ENCODE measurements around the gene MRPL21. TPM values are rescaled to one million over a fixed set of nuclear protein-coding genes. Genes with fewer than 3 reads are reported as not detected.

The MRPL21 gene
- total RNA-seq, 1 donor from 2014 or later: 39.9 TPM

DNA sequence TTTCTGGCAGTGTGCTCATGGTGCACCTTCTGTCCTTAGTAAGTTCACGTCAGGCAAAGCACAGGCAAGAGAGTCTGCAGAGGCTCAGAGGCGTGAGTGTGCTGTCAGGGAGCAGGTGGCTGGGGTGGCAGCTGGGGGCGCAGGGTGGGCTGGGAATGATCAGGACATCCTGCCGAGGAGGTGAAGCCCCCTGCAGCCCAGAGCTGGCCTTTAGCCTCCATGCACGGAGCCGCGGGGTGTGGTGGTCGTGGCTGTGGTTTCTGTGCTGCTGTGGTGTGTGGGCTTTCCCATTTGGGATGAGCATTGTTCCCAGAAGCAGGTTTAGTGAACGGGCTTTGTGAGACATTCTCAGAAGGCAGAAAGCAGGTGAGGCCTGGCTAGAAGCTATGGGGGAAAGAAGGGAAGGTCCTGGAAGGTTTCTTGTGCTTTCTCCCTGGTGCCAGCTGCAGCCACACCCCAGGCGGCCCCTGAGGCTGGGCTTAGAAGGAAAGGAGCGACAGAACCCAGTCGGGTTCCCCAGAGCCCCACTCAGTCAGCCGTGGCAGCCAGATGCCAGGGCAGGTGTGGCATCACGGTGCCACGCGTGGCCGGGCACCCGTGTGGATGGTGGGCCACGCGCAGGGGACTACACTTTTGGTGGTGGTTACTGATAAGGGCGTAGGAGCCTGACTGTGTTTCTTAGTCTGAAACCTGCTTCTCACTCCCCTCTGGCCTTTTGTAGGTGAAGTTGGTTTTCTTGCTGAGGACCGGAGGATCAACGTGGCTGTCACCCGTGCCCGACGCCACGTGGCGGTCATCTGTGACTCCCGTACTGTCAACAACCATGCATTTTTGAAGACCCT lies 32.1 kb upstream of the MRPL21 start:
- DNase-seq (ENCODE audit: low read depth): no peak

DNA sequence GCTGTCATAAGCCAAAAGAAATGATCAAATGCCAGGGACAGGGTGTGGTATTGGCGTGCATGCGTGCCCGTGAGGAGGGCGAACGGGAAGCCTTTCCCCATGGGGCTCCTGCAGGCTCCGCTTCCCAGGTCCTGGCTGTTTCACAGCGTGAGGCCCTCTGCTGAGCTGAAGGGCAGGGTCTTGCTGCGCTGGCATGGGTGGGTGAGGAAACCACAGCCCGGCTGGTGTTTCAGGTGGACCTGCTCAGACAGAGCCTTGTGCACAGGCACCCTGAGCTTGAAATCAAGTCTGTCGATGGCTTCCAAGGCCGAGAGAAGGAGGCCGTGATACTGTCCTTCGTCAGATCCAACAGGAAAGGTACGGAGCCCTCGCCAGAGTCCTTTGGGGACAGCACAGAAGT lies 31.4 kb upstream of the MRPL21 start:
- no peak for DNase-seq (ENCODE audit: low read depth)

DNA sequence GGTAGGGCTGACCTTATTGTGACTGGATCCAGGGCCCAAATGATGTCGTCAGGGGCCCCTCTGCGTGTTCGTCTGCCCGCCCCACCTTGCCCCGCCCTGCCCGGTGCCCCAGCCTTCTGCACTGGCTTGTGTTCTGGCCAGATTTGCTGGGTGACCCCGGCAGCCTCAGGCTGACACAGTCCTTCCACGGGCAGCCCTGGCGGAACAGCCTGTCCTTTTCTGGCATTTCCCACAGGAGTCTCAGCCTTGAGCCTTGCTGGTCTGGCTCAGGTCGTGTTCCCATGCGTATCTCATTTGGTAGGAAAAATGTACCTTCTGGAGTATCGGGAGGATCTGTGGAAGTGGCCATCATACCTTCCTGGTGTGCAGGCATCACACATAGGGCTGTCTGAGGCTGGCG lies 31.0 kb upstream of the MRPL21 start:
- no peak for DNase-seq (ENCODE audit: low read depth)

DNA sequence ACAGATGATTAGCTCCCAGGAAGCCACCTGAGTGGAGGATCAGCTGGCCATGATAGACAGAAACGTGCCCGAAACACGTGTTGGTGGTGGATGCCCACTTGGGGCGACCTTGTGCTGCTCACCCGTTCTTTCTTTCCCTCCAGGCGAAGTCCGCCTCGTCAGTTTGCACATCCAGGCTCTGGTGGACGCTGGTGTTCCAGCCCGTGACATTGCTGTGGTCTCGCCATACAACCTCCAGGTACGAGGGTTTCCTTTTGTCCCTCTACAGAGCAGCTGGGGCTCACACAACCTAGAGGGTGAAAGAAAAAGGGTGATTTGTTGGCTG lies 30.7 kb upstream of the MRPL21 start:
- no peak for DNase-seq (ENCODE audit: low read depth)

DNA sequence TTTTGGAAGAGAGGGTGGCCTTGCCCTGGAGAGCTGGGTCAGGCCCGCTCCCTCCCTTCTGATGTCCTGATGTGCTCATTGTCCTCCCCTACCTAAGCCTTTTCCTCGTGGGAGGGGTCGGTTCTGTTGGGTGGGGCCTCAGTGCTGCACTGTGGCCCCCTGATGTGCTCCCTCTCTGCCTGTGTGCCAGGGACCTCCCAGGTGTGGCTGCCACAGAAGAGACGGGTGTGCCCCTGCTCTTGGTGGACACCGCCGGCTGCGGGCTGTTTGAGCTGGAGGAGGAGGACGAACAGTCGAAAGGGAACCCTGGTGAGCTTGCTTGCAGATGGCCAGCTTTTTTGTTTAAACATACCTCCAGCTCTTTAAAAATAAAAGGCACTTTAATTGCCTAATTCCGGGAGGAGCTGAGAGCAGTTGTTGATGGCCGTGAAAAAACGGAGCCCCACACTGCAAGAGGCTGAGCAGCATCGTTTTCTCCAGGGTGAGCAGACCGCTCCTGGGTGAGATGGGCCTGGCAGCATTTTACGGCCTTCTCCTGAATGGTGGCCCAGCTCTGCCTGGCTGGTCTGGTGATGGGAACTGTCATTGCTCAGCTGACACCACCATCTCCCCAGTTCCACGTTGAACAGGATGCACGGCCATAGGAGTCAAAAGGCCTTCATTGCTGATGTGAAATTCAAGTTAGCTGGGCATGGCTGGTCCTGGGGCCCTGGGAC lies 30.1 kb upstream of the MRPL21 start:
- no peak for DNase-seq (ENCODE audit: low read depth)

DNA sequence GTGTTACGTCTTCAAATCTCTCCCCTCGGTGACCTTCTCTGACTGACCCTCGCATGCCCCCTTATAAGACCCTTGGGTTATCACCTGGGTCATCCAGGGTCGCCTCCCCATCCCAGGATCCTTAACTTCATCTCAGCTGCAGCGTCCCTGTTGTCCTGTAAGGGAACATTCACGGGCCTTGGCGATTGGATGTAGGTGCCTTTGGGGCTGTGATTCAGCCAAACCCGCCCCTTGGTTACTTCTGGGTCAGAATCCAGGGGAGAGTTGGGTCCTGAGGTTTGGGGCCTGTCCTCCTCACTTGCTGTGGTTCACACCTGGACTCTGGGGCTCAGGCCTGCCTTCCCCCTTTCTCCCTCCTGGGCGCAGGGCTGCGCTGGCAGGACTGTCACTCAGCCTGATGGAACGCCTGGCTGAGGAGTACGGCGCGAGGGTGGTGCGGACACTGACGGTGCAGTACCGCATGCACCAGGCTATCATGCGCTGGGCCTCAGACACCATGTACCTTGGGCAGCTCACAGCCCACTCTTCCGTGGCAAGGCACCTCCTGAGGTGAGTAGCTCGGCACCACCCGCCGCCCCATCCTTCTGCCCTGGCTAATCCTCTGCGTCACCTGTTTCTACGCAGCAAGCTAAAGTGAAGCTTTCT lies 29.4 kb upstream of the MRPL21 start:
- no peak for DNase-seq (ENCODE audit: low read depth)

DNA sequence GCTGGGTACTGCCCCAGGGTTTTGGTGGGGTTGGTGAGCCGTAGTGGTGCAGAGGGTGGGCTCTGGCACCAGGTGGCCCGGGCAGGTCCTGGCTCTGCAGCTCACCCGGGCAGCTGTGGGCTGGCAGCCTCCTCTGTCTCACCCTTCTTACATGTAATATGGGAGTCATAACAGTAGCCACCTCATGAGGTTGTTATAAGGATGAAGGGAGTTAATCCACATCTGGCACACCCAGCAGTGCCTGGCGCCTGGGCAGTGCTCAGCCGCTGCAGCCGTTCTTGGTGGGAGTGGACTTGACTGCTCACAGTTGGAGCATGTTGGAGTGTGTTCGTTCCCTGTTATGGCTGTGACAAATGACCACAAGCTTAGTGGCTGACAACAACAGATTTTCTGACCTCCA lies 28.7 kb upstream of the MRPL21 start:
- no peak for DNase-seq (ENCODE audit: low read depth)

DNA sequence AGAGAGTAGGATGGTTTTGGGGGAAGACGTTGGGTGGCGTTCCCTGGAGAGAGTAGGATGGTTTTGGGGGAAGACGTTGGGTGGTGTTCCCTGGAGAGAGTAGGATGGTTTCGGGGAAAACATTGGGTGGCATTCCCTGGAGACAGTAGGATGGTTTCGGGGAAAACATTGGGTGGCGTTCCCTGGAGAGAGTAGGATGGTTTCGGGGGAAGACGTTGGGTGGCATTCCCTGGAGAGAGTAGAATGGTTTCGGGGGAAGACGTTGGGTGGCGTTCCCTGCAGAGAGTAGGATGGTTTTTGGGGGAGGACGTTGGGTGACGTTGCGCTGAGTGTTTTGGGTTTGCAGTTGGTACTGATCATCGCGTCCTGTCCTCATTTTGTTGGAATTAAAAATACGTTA lies 28.3 kb upstream of the MRPL21 start:
- no peak for DNase-seq (ENCODE audit: low read depth)

DNA sequence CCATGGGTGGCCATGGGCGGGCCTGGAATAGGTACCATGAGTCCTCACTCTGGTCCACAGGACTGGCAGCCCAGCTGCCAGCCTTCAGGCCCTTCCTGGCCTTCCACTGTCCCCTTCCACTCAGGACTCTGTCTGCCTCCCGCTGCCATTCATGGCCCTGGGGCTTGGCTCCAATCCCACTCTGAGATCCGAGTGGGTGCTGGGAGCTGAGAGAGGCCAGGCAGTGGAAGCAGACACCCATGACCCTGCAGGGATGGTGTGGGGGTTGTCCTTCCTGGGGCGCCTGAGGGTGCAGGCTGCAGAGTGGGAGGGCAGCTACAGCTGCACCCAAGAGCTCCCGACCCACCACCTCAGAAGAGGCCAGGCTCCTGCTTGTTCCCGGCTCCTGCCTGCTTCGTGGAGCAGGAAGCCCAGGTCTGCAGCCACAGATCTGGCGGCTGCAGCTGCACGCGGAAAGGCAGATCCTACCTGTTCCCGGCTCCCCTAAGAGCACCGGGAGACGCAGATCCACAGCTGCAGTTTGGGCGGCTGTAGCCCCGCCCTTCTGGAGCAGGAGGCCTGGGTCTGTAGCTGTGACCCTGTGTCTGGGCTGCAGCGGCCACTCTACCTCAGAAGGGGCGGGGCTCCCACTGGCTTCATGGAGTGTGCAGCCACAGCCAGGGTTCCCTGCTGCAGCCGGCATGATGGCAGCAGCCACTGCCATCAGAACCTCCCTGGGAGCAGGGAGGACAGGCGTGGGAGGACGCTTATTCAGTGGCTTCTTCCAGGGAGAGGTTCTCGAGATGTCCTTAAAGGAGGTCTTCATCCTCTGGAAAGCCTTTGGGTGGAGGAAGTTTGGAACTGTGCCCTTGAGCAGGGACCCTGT lies 27.6 kb upstream of the MRPL21 start:
- no peak for DNase-seq (ENCODE audit: low read depth)

DNA sequence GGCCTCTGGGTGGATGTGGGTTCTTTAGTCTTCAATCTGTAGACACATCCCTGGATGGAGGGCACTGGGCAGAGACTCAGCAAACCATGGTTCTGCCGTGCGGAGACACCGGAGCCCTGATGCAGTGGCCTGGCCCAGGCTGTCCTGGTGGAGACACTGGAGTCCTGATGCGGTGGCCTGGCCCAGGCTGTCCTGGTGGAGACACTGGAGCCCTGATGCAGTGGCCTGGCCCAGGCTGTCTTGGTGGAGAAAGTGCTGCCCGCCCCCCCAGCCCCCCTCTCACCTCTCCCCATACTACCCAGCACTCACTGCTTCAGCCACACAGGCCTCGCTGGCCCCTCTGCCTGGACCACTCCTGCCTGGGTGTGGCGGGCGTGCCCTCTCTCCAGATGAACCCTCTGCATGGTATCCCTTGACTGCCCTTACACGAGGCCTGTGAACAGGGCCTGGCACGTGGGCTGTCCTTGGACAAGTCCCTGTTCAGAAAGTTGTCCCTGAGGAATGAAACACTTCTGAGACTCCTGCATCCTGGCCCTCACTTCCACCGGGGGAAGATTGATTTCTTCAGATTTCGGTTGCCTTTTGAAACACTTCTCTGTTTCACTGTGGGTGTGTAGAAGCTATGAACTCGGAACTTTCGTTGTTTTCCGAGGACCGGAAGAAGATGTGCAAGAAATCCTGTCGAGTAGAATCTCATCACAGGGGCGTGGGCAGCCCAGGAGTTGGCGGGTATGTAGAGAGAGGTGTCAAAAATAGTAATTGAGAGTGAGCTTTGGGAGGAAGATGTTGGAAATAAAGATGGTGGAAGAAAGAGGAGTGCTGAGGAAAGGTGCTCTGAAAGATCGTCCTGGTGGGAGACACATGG lies 26.3 kb upstream of the MRPL21 start:
- no peak for DNase-seq (ENCODE audit: low read depth)

DNA sequence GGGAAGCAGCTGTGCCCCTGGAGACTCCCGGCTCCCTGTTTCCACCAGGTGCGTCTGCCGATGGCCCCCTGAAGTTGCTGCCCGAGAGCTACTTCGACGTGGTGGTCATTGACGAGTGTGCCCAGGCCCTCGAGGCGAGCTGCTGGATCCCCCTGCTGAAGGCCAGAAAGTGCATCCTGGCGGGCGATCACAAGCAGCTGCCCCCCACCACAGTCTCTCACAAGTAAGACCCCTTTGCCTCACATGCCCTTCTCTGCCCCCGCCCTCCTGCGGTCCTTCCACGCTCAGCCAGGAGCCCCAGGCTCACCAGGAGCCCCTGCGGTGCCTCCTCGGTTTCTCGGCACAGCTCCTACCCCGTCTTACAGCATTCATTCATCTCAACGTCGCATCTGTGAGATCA lies 25.5 kb upstream of the MRPL21 start:
- no peak for DNase-seq (ENCODE audit: low read depth)

DNA sequence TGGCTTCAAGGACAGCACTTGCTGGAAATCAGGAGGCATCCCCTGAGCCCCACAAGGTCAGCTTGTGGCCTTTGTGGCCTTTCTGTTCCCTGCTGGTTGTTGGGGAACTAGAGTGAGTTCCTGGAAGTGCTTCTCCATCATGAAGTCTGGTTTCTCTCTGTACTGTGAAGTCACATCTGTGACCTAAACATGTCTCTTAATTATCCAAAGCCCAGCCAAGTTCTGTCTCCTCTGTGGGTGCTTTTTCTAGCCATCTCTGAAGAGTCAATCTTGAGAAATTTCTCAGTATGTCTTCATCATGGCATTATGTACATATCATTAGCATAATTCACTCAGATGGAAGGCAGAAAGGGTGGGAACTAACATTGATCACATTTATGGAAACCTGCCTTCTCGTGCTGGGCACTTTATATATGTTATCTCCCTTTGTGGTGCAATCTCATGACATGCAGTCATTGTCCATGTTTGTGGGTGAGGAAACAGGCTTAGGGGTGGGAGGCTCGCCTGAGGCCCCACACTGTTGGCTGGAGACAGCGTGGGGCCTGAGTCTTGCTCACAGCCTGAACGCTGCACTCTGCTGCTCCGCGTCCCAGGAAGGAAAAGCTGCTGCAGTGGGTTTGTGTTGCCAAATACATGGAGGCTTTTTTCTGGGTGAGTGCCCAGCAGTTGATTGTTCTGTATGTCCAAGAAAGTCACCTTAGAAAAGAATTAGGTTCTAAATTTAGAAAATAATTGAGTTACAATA lies 24.7 kb upstream of the MRPL21 start:
- DNase-seq (ENCODE audit: low read depth): no peak

DNA sequence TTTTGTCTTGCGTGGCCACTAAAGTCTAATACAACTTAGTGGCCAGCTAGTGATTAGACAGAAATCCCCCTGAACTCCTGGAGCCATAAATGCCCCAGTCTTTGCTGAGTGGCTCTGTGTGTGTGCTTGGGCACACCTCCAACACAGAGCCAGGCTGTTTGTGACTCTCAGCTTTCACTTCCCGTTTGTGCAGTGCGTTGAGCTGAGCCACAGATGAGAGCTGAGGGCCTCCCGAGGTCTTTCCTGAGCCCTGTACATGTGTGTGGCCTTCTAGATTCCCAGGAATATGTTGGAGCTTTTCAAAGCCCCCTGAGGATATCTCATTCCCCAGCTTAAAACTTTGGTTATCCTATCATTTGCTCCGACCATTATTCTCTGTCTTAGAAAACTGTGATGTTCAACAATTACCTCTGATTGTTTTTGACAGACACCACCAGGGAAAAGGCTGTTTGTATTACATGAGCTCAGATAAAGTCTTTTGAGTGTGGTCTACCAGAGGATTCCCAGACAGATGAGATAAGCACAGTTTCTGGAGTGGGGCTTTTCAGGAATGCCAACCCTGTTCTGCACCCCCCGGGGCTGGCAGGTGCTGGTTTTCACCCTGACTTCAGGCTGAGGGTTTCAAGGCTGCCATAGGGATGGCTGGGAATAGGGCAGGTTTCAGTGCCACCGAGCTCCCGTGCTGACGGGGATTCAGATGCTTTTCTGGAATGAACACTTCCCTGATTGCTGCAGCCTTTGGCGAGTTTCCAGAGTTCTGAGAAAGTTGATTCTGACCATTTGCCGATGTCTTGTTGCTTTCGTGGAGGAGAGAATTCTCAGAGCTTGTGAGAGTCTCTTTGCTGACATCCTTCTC lies 23.9 kb upstream of the MRPL21 start:
- peak; percentile 35 for DNase-seq (ENCODE audit: low read depth)

DNA sequence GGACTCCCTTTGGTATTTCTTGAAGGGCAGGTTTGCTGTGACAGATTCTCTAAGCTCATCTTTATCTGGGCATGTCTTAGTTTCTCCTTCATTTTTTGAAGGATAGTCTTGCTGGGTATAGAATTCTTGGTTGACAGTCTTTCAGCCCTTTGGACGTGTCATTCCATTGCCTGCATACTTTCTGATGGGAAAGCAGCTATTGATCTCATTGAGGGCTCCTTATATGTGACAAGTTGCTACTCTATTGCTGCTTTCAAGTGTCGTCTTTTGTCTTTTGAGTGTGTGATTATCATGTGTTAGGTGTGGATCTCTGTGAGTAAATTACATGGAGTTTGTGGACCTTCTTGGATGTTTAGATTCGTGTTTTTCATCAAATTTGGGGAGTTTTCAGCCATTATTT lies 22.0 kb upstream of the MRPL21 start:
- no peak for DNase-seq (ENCODE audit: low read depth)

DNA sequence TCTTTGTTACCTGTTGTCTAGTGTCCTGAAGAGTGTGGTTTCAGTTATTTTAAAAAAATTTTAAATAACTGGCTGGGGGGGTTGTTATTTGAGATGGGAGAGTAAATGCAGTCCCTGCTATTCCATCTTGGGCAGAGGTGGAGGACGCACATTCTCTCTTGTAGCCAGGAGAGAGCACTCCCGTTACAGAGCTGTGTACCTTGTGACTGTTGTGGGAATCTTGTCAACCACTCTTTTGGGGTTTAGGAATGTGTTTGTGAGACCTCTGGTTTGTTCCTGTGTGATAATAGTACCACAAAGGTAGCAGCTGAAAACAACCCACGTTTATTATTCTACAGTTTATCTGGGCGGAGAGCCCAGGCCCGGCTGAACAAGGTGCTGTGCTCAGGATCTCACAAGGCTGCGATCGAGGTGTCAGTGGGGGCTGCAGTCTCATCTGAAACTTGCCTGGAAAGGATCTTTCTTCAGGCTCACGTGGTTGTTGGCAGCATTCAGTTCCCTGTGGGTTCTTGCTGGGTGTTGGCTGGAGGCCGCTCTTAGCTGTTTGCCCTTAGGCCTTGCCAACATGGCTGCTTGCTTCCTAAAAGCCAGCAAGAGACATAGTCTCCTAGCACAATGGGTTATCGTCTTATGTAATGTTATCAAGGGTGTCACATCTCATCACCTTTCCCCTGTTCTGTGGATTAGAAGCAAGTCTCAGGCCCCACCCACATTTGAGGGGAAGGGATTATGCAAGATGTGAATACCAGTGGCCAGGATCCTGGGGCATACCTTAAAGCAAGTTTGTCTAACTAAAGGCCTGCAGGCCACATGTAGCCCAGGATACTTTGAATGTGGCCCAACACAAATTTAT lies 20.7 kb upstream of the MRPL21 start:
- DNase-seq (ENCODE audit: low read depth): no peak

DNA sequence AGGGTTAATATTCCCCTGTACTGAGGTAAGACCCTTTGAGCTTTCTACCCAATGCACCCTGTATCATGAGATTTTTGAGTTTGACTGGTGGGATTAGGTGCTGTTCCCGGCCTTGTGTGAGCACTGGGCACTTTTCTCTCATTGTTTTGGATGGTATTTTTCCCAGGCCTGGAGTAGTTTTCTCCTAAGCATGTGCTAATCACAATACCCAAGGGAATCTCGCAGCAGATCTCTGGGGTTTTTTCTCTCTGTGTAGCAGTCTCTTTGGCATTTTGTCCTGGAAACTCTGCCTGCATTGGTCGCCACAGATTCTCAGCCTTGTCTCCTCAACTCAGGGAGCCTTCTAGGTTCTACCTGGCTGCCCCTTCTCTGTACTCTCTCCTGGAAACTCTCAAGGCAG lies 20.0 kb upstream of the MRPL21 start:
- DNase-seq (ENCODE audit: low read depth): no peak

DNA sequence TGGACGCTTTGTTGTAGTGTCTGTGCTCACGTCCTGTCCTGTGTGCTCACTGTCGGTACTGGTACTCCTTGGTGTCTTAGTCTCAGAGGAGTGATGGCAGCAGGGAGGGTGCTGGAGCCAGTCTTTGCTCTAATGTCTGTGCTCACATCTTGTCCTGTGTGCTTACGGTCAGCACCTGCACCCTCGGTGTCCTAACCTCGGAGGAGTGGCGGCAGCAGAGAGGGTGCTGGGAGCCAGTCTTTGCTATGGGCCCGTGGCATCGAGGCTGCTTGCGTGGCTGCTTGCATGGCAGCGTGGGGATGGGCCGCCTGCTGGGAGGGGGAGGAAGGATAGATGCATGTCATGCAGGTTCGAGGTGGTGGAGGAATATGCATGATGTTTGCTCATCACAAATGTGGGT lies 12.8 kb upstream of the MRPL21 start:
- no peak for DNase-seq (ENCODE audit: low read depth)

DNA sequence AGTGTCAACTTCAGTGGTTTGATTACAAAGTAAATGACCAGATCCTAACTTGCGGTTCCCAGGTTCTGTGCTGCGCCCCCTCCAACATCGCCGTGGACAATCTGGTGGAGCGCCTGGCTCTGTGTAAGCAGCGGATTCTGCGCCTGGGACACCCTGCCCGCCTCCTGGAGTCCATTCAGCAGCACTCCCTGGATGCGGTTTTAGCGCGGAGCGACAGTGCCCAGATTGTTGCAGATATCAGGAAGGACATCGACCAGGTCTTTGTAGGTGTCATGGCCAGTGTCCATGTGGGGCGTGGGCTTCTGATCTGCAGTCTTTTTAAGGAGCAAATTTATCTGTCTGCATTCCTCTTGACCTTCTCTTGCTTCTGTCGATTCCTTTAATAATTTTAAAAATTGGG lies 11.1 kb upstream of the MRPL21 start:
- no peak for DNase-seq (ENCODE audit: low read depth)

Data from myocyte (in vitro differentiated cells).